LNCAP (cell line): ENCODE results near the gene C1orf159.

ENCODE experiments used
- CTCF ChIP-seq: fragments of 450-650 bp; IDR thresholded peaks from 2 replicates; pipeline ENCODE4 v1.5.1; 2017; ENCODE audit warnings: mild to moderate bottlenecking

C1orf159 gene

DNA sequence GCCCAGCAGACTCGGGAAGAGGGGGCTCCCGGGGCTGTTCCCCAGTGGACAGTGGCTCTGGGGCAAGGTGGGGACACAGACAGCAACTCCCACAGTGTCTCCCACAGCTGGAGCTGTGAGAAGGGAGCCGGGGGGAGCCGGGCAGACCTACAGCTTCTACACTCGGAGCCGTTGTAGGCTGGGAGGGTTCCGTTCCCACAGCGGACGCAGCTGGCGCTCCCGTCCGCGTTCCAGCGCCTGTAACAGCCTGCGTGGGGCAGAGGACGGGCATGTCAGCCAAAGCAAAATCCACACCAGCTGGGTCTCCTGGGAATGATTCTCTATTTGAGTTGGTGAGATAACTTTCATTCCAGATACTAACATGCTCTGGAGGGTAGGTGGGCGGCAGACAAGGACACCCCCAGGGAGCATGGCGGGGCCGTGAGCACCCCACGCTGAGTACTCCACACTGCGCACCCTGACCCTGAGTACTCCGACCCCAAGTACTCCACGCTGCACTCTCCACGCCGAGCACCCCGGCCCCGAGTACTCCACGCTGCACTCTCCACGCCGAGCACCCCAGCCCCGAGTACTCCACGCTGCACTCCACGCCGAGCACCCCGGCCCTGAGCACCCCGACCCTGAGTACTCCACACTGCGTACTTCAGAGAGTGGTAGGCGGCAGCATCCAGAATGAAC lies 28.4 kb downstream of the C1orf159 start:
- no peak for TF ChIP-seq CTCF

DNA sequence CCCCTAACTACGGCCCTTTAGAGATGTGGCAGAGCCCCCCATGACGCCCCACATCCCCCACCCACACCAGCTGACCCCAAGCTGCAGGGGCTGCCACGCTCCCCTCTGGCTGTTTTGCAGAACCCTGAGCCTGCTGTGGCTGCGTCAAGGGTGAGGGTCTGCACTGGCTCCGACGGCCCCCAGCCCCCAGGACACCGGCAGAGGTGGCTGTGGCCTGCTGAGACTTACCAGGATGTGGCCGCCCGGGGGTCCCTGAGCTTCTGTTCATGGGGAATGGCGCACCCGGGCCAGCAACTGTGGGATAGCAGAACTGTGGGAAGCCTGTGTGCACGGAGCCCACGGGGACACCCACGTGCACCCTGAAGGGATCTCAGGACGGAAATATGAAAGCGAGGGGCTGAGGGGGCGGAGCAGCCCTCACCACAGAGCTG lies 29.0 kb downstream of the C1orf159 start:
- no peak for TF ChIP-seq CTCF

DNA sequence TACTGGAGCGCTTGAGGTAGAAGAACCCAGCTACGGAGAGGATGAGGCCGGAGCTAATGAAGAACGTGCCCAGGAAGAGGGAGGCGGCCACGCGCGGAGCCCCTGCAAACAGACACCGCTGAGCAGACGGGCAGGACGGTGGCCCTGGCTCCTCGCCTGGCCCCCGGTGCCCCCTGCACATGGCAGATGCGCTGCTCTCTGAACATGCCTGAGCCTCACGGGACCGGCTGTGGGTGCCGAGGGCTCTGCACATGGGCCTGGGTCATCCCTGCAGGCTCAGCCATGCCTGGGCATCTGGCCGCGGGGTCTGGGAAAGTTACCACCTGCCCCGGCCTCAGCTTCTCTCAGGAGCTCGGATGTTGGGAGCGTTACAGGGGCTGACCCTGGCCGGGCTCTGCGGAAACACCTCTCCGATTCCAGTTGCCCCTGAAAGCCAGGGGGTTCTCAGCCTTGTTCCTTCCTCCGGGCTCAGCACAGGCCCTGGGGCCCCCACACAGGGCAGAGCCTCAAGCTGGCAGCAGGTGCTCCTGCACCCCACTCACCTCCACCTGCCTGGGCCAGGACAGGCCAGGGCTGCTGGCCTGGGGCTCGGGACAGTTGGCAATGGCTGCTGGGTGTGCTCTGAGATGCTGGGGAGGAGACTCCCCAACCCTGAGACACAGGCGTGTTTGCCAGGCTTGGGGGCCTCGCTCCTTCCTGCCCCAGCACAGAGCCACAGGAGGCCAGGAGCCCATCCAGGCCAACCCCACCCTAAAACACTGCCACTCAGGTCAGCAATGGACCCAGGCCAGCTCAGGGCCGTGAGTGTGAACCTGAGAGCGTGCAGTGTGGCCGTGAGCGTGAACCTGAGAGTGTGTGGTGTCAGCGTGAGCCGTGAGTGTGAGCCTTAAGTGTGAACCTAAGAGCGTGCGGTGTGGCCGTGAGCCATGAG lies 29.7 kb downstream of the C1orf159 start:
- no peak for TF ChIP-seq CTCF

DNA sequence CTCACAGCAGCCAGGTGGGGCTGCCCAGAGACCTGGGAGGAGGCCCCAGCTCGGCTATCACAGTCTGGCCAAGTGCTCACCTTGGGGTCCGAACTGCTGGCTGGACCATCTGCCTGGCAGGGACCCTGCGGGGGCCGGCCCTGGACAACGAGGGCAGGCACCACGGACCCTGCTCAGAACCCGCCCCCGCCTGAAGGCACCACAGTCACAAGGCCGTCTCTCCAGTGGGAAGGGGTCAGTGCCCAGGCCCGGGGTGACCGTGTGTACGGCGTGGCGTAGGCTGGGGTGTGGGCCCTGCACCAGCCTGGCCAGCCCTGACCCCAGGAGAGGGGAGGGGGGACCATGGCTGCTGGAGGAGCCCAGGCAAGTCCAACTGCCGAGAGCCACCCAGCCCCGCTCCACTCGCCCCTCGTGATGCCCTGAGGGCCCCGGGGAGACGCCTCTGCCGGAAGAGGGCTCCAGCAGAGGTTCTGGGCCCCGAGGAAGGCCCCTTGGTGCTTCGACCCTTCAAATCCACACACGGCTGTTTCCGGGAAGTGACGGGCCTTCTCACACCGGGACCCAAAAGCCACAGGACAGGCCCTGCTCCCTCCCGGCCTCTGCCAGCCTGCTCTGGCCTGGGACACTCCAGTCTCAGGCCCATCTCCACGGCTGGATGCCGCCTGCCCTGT lies 30.6 kb downstream of the C1orf159 start:
- TF ChIP-seq CTCF = no peak

DNA sequence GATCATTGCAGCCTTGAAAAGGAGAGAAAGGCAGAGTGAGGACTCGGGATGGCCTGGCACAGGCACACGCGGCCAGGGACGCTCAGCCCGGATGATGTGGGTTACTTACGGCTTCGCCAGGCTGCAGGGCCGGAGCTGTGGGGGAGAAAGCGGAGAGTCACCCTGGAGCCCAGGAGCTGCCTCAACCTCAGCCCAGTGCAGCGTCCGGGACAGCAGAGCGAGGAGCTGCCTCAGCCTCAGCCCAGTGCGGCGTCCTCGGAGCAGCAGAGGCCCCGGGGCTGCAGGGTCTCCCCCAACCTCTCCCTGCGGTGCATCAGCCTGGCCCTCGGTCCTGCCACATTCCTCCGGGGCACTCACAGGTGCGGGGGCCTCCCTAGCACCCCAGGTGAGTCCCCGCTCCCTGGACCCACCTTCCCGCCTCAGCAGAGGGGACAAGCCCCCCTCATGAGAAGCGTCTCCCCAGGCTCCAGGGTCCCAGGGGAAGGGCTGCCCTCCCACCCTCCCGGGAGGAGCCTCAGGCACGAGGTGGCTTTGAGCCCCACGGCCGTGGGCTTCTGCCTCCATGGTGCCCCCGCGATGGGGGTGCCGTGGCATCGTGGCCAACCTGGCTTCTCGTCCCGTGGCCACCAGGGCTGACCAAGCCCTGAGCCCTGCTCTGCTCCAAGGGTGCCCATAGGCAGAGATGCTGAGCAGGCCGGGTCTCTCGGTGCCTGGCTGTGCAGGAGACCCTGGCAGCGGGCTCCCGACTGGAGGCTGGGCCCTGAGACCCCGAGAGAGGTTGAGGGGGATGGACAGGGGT lies 31.3 kb downstream of the C1orf159 start:
- TF ChIP-seq CTCF = no peak

DNA sequence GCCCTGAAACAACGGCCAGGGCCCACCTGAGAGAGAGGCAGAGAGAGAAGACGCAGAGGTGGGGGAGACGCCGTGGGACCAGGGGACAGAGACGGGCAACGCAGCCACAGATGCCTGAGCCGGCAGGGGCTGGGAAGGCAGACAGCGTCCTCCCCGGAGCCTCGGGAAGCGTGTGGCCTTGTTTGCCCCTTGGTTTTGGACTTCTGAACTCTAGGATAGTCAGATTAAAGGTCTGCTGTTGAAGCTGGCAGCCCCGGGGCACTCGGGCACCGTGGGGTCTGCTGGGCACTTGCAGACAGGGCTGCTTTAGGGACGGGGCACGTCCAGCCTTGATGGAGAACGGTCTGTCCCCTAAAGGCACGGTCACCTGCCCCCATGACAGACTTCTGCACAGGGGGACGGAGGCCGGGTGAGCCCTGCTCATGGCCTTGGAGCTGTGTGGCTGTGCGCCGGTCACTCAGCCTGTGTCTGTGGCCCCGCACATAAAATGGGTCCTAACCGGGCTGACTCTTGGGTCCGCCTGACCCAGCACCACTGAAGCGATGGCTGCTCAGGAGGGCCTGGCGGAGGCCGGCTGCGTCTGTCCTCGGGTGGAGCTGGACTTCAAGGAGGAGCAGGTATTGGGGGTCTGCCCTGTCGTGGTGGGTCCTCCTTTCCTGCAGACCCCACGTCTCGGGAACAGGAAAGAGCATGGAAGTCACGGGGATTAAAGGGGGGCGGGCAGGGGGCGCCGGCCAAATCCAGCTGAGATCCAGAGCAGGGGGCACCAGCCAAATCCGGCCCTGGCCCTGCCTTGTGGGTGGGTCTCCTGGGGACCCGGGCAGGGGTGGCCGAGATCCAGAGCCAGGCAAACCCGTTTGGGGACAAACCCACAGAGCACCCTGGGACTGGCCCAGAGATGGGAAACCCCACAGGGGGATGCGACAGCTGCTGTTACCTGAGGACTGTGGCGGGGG lies 32.2 kb downstream of the C1orf159 start:
- no peak for TF ChIP-seq CTCF
